AG10803 (cell line): Measurements from ENCODE around the gene CFAP43.

ENCODE experiments used
- DNase-seq: peaks from one replicate; pipeline ENCODE4 v3.0.0; 2010; ENCODE audit warnings: low read depth
- H3K4me3 ChIP-seq: 2 replicates; pipeline ENCODE4 v1.5.1; 2011; ENCODE audit warnings: mild to moderate bottlenecking, low read length, control low read depth
- CTCF ChIP-seq: conservative IDR thresholded peaks from 2 replicates; pipeline ENCODE4 v1.5.1; 2011; ENCODE audit warnings: mild to moderate bottlenecking, low read length, control low read depth, inconsistent platforms

The CFAP43 gene

GRCh38 chr10:104113376-104113956 lies 118.7 kb downstream of the CFAP43 start:
- H3K4me3 ChIP-seq = no peak overlapping the region
- TF ChIP-seq CTCF = no peak

DNA sequence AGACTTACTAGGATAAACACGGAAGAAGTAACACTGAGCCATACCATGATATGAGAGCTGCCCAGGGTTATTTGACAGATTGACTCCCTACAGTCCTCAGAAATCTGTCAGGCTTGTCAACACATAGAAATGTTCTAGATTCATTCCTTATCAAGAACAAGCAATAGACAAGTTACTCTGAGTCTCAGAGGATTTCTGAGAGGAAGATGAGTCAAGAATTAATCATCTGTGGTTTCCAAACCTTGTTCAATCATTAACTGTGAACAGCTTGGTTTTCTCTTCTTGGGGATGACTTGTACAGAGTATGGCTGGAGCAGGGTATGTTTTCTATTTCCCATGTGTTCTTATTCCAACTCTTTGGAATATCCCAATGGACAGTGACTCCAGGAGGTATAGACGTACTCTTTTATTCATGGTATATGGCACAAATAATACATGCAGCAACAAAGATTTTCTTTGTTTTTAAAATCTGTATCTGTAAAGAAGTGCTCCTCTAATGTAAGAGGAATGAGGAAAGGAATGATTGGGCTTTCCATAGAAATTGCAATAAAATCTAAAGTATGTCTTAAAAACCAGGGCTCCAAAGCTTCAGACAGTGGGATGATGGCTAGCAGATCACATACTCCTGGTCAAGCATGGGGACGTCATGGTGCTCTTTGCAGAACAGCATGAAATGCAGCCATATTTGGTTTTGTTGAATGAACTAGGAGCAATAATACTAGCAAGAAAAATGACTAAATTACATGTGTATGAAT lies 122.1 kb downstream of the CFAP43 start:
- no peak overlapping the region for H3K4me3 ChIP-seq
- peak; percentile 86 for DNase-seq
- no peak for TF ChIP-seq CTCF

More at GRCh38 chr10:104113376-104113956, 118.7 kb downstream of the CFAP43 start:
- DNase-seq = no peak

DNA sequence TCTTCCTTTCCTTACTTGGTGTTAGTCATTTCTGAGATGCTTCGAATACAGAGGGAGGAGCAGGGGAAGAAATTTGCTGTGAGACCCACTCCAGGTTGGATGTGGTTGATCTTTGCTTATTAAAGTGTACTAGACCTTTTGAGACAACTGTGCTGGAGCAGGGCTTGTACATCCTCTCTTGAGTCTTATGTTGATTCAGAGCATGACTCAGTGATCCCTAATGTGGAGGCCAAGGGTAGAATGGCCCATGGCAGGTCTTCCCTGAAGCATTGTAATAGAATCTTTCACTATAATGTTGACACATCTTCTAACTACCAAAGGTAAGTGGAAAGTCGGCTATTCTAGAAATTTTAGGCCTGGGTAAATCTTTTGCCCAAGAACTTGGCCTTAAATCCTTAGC lies 127.2 kb downstream of the CFAP43 start:
- H3K4me3 ChIP-seq = no peak overlapping the region
- no peak for TF ChIP-seq CTCF
- DNase-seq = no peak

DNA sequence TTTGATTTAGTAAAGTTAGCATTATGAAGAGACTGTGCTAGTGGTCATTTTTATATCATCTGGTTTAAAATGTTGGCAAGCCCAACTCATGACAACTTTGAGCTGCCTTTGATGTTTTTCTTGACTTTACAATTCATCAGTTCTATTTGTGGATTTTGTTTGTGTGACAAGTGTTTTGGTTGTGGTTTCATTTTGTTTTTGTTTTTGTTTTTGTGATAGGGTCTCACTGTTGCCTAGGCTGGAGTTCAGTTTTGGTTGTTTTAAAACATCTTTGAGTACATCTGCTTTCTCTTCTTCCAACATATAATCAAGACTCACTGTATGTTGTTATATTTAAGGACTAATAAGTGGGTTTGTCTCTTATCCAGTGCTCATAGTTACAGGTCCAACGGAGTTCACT lies 127.7 kb downstream of the CFAP43 start:
- TF ChIP-seq CTCF = no peak

GRCh38 chr10:104103956-104104355 lies 128.2 kb downstream of the CFAP43 start:
- no peak for DNase-seq
- H3K4me3 ChIP-seq = no peak overlapping the region
- TF ChIP-seq CTCF = no peak

More for the DNA sequence above, 127.7 kb downstream of the CFAP43 start:
- no peak overlapping the region for H3K4me3 ChIP-seq
- no peak for DNase-seq

GRCh38 chr10:104101902-104102301 lies 130.3 kb downstream of the CFAP43 start:
- no peak for TF ChIP-seq CTCF
- DNase-seq = no peak
- H3K4me3 ChIP-seq = no peak overlapping the region

DNA sequence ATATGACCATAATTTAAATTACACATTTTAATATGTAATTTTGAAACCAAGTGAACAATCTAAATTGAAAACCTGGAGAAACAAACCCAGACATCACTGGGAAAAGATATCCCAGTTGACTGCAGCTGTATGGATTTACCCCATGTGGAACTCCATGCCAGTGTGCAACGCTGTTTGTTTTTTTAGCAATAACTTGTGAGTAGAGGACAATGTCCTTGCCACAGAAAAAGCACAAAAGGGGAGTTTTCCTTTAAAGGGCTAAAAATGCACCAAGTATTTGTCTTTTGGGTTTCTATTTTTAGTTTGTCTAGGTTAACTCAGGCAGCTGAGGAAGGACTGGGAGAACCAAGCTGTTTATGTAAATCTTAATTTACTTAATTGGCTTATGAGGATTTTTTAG lies 131.4 kb downstream of the CFAP43 start:
- H3K4me3 ChIP-seq = no peak overlapping the region
- DNase-seq = no peak
- no peak for TF ChIP-seq CTCF
